Measurements from ENCODE around the gene DDAH1. TPM values are rescaled to one million over a fixed set of nuclear protein-coding genes. Genes with fewer than 3 reads are reported as not detected.

The DDAH1 gene
- total RNA-seq, 3 donors from 2014 or later = 9.3 to 24.3 (median 23.9) TPM

DNA sequence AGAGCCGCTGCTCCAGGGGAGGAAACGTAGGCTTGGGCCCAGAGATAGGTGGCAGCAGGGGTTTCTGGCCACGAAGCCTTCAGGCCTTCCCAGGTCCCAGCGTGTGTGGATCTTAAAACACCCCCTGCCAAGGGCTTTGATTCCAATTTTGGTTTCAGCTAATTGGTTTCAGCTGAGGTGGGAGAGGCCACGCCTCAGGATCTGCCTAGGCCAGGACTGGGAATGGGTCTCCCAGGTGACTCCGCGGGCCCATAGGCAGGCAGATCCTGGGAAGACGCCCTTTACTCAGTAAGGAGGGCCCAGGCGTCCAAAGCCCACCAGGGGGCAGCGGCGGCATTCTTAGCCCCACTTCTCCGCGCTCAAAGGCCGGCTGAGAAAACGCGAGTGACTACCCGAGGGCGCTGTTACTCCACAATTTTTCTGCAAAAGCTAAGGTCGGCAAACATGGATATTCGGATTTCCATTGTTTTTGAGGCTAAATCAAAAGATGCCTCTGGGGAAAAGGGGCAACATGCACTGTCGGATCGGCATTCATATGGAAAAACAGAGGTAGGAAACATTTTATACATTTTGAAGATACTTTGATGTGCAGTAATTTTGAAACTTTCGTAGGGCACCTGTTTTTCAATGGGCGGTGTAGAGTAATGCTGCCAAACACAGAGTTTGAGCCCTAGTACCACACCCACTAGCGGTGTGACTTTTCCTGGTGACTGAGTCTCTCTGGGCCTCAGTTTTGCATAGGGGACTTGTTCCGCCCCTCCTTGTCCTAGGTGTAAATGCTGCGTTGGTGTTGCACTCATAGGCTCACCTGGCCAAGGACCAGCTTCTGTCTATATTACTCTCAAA lies 156.7 kb downstream of the DDAH1 start:
- Histone ChIP-seq H3K36me3 (no peaks in the 10 kb centered on the region), H3K27me3 (no peaks in the 10 kb centered on the region), H3K4me1 (peaks cover 0 to 6% of the 10 kb centered on the region in 2 donors), H3K4me3 (no peak overlapping the region), H3K9me3 (no peaks in the 10 kb centered on the region), H3K27ac (no peak overlapping the region)
- TF ChIP-seq POLR2AphosphoS5 (IDR thresholded peaks at IDR 0.05) (peak in 2 of 3 donors; percentile 49 to 54), POLR2A (IDR thresholded peaks at IDR 0.05) (no peak)
- TF ChIP-seq, protein P1, sequence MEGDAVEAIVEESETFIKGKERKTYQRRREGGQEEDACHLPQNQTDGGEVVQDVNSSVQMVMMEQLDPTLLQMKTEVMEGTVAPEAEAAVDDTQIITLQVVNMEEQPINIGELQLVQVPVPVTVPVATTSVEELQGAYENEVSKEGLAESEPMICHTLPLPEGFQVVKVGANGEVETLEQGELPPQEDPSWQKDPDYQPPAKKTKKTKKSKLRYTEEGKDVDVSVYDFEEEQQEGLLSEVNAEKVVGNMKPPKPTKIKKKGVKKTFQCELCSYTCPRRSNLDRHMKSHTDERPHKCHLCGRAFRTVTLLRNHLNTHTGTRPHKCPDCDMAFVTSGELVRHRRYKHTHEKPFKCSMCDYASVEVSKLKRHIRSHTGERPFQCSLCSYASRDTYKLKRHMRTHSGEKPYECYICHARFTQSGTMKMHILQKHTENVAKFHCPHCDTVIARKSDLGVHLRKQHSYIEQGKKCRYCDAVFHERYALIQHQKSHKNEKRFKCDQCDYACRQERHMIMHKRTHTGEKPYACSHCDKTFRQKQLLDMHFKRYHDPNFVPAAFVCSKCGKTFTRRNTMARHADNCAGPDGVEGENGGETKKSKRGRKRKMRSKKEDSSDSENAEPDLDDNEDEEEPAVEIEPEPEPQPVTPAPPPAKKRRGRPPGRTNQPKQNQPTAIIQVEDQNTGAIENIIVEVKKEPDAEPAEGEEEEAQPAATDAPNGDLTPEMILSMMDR (IDR thresholded peaks at IDR 0.05) = peak; percentile 83 to 98 (median 94)
- intact Hi-C loops (cut with DNase I; ENCODE audit: low total_unique reads) = loop anchor here (5.0 to 10.0 kb wide), 2 partner anchors 267 to 384 kb away; no protein-coding TSS in a partner anchor
- peak; percentile 75 to 89 for DNase-seq (ENCODE audit: low spot score in 2 of 2)

DNA sequence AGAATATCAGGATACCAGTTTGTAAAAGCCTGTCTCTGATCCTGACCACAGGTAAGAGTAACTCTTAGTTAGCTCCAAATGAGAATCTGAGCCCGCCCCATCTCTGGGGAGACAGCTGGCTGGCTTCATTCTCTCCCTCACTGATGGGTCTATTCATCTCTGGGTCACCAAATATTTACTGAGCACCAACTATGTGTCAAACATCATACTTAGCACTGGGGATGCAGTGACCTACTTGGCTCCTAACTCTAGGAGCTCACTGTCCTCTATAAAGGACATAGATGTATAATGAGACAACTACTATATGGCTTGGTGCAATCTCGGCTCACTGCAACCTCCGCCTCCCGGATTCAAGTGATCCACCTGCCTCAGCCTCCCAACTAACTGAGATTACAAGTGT lies 158.7 kb downstream of the DDAH1 start:
- Histone ChIP-seq H3K4me1 (peaks cover 0 to 6% of the 10 kb centered on the region in 2 donors), H3K27me3 (no peaks in the 10 kb centered on the region), H3K9me3 (no peaks in the 10 kb centered on the region), H3K4me3 (no peak overlapping the region), H3K36me3 (no peaks in the 10 kb centered on the region), H3K27ac (no peak overlapping the region)
- intact Hi-C loops (cut with DNase I; ENCODE audit: low total_unique reads) = loop anchor here (5.0 to 10.0 kb wide), 2 partner anchors 269 to 386 kb away; no protein-coding TSS in a partner anchor
- DNase-seq (ENCODE audit: low spot score in 2 of 2) = no peak
- TF ChIP-seq POLR2AphosphoS5 (IDR thresholded peaks at IDR 0.05) = no peak
- TF ChIP-seq, protein P1 (IDR thresholded peaks at IDR 0.05) = no peak
- TF ChIP-seq POLR2A (IDR thresholded peaks at IDR 0.05) = no peak

DNA sequence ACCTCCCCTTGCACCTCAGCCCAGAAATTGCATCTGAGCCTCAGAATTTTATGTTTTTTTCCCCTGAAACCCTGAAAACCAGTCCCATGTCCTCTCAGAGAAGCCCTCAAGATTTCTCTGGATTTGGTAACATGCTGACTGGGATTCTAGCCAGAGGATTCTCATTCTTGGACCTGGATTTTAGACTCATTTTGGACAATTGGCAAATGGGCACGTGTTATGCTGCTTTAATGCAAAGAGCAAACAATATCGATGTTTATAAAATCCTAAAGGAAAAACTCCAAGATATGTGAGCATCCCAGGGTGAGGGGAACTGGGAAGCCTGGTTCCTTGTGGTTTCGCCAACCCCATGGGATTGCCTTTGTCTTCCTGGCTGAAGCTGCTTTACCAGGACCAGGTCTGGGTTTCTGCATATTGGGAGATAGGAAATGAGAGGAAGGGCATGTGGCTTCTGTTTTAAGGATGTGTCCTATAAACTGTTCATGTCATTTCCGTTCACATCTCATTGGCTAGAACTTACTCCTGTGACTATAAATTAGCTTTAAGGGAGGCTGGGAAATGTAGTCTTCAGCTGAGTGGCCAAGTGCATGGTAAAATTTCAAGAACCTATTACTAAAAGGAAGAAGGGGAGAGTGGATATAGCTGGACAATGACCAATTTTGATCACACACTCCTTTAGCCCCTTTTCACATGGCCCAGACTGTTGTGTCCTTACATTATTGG lies 161.4 kb downstream of the DDAH1 start:
- Histone ChIP-seq H3K9me3 (no peaks in the 10 kb centered on the region), H3K4me1 (peaks cover 0 to 6% of the 10 kb centered on the region in 2 donors), H3K36me3 (no peaks in the 10 kb centered on the region), H3K4me3 (no peak overlapping the region), H3K27ac (no peak overlapping the region), H3K27me3 (no peaks in the 10 kb centered on the region)
- TF ChIP-seq POLR2AphosphoS5 (IDR thresholded peaks at IDR 0.05) (no peak), POLR2A (IDR thresholded peaks at IDR 0.05) (no peak)
- TF ChIP-seq, protein P1 (IDR thresholded peaks at IDR 0.05) = no peak
- DNase-seq (ENCODE audit: low spot score in 2 of 2) = no peak
- intact Hi-C loops (cut with DNase I; ENCODE audit: low total_unique reads) = loop anchor here (10.0 kb wide), 1 partner anchor 271 kb away; no protein-coding TSS in a partner anchor

DNA sequence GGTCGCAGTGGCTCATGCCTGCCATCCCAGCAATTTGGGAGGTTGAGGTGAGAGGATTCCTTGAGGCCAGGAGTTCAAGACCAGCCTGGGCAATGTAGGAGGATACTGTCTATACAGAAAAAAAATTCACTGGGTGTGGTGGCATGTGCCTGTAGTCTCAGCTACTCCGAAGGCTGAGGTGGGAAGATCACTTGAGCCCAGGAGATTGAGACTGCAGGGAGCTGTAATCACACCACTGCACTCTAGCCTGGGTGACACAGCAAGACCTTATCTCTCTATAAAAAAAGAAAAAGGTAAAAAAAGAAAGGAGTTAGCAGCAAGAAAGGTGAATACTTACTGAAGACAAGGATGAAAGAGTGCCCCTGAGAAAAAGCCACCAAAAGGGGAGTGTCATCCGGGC lies 164.8 kb downstream of the DDAH1 start:
- H3K27ac ChIP-seq = peak overlapping the region in 1 of 2 donors; percentile 91
- TF ChIP-seq POLR2A (IDR thresholded peaks at IDR 0.05) (no peak), POLR2AphosphoS5 (IDR thresholded peaks at IDR 0.05) (no peak)
- TF ChIP-seq, protein P1 (IDR thresholded peaks at IDR 0.05) = no peak
- intact Hi-C loops (cut with DNase I; ENCODE audit: low total_unique reads) = loop anchor here (10.0 kb wide), 1 partner anchor 275 kb away; no protein-coding TSS in a partner anchor
- no peak overlapping the region for H3K4me3 ChIP-seq
- H3K4me1 ChIP-seq = no peaks in the 10 kb centered on the region
- H3K27me3 ChIP-seq = no peaks in the 10 kb centered on the region
- no peaks in the 10 kb centered on the region for H3K36me3 ChIP-seq
- DNase-seq (ENCODE audit: low spot score in 2 of 2) = no peak
- H3K9me3 ChIP-seq = no peaks in the 10 kb centered on the region

Measured in breast epithelium (tissue), 4 donors.